ENCODE data around the gene POU6F2.

- TF ChIP-seq POLR2A (IDR thresholded peaks at IDR 0.05; ENCODE audit: borderline replicate concordance, extremely low read depth, insufficient read depth, insufficient read length) (no peak), CTCF (IDR thresholded peaks at IDR 0.05 in 2 of 3, conservative IDR thresholded peaks at IDR 0.05 in 1 of 3; ENCODE audit: borderline replicate concordance in 1 of 3, insufficient read depth in 1 of 3, low read depth in 2 of 3, low read length in 2 of 3) (no peak), FOSL1 (IDR thresholded peaks at IDR 0.05; ENCODE audit: low read depth) (no peak), ZNF274 (IDR thresholded peaks at IDR 0.05; ENCODE audit: low read depth, low read length) (no peak), EGR1 (IDR thresholded peaks at IDR 0.05; ENCODE audit: low read depth) (no peak)
Measured at GRCh38 chr7:39317896-39318295, 340.2 kb downstream of the POU6F2 start.
